T follicular helper cell (primary cell): ENCODE data around the gene NCAM1.

Source experiments
- DNase-seq: peaks from one replicate; pipeline ENCODE4 v3.0.0-alpha.2; 2020; ENCODE audit warnings: low read depth

The NCAM1 gene

DNA sequence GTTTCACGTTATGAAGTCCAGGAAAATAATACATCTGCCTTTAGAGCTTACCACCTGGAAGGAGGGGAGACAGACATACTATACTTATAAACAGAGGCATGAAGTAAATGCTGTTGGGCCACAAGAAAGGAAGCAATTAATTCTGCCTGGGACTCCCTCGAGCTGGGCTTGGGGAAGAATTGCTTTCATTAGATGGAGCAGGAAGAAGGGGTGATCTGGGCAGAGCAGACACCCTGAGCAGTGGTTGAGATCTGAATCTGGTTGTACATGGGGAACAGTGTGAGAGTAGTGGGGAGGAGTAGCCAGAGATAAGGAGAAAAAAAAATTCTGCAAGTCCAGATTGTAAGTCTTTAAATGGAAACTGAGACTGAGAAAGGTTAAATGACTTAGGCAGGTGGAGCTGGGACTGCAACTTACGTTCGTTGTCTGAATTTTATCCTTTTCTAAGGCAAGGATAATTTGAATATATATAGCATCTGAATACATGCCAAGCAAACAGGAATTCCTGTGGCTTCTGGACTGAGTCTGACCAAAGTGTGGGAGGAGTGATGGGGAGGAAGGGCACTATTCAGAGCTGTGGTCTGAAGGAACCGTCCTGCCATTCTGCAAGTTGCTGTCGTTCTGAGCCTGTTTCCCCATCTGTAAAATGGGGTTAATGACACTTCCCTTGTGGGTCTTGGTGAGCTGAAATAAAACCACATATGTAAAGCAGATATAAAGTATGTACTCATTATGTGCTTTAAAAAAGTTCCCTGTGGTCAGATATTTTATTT lies 7.9 kb downstream of the NCAM1 start:
- no peak for DNase-seq

DNA sequence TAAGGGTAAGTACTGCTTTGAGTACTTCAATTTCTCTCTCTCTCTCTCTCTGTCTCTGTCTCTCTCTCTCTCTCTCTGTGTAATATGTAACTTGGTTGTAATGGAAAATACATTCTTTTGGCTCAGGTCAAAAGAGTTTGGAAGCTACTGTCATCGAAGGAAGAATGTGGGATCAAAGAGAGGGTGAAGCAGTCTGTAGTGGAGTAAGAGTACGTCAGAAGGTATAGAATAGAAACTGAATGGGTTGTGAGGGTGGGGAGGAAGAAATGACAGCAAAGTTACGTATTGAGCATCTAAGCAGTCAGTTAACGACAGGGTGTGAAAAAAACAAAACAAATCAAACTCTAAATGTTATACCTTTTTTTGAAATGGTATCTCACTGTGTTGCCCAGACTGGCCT lies 10.0 kb downstream of the NCAM1 start:
- DNase-seq = no peak

DNA sequence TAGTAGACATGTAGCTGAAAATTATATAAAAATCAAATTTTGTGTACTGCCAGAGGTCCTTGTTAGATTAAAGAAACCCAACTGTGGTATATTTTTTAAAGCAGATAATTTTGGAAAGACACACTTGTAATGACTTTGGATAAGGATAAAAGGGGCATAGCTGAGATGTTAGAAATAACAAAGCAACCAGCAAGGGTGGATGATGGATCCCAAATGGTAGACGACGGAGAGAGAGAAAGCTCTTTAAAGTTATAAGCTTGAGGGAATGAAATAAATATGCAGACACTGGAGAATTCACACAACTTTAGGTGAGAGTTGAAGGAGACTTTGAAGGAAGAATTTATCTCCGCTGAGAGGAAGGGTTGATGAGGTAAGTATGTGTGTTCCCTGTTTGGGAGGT lies 10.6 kb downstream of the NCAM1 start:
- DNase-seq = no peak

DNA sequence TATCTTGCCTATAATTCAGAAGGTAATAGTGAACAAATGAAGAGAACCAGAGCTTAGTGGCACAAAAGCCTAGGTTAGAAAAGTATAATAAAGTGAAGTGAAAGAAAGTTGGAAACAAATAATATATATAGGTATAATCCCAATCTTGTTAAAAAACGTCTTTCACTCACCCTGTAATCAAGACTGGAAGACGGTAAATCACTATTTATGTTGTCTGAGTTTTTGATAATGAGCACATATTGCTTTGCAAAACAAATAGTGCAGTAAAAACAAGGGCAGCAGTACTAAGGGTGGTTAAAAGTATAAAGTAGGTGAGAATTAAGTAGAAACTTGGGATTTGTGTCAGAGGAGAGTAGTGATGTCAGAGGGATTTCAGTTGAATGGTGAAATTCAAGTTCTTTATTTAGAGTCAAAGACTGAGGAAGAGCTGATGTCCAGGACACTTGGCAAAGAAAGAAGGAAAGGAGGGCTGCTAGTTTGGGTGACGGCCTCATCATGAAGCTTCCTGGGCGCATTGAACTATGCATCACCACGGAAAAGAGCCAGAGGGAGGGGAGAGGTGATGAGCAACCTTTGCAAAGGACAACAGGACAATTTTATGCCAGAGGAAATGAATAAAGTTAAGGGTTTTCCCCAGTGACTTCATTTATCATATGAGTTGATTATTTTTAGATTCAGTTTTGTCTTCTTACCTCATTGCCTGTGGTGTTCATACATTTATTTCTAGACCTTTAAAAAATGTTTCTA lies 11.4 kb downstream of the NCAM1 start:
- no peak for DNase-seq

DNA sequence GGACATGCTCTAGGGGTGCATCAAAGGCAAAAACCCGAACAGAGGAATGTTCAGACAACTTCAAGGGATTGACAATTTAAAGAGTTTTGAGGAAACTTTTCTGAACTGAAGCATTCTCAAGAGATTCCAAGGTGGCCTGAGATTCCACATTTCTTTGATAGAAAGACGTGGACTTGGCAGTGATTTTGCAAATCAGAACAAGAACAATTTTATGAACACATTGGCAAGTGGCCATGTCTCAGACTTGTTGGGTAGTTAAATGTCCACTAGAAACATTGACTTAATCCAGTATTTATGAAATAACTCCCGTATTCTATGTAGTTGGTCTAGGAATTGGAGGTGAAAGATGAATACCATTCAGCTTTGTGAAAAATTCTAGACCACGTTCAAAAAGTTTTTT lies 13.8 kb downstream of the NCAM1 start:
- no peak for DNase-seq

DNA sequence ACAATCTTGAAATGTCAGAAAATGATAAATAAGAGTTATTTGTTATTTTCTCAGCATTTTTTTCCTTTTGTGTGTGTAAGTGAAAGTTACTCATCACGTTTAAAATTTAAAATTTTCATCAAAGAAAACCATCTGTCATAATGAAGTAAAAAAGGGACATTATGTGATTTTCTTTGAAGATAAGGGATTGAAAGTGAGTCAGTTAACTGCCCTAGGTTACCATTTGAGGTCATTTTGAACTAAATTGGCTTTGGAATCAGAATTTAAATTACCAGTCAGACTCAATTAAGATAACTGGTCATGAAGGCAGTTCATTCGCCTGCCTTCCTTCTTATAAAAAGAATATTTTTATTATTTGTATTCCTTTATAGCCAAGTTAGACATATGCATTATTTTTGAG lies 14.3 kb downstream of the NCAM1 start:
- no peak for DNase-seq

DNA sequence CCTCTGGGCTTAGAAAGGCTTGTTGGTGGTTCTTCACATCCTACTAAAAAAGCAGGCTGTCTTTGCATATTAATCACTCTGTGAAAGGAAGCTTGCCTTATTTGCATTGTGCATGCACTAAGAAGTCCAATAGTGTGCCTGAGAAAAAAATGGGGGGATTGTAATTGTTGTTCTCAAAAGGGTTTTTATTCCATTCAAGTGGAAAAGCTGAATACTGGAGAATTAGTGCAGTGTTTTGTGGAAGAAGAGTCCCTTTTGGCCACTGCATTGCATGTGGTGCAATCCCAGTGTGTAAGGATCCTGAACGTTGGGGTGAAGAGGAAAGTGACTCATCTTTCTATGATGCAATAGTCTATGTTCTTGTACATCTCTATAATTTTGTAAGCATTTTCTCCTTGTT lies 16.5 kb downstream of the NCAM1 start:
- DNase-seq = no peak

DNA sequence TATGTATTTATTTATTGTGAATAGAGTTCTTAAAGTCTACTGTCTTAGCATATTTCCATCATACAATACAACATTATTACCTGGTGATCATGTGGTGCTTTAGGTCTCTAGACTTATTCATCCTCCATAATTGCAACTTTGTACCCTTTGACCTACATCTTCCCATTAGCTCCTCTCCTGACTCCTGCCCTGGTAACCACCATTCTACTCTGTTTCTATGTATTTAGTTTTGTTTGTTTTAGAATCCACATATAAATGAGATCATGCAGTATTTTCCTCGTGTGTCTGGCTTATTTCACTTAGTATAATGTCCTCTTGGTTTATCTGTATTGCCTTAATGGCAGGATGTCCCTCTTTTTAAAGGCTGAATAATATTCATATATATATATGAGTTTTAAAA lies 22.7 kb downstream of the NCAM1 start:
- no peak for DNase-seq

DNA sequence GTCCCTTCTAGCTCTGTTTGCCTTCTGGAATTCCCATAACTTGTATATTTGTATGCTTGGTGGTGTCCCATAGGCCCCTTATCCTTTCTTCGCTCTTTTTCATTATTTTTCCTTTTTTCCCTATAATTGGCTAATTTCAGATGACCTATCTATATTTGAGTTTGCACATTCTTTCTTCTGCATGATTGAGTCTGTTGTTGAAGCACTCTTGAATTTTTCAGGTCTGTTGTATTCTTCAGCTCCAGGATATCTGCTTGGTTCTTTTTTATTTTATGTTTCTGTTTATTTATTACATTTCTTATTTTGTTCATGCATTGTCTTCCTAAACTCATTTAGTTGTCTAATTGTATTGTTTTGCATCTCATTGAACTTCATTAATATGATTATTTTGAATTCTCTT lies 28.0 kb downstream of the NCAM1 start:
- DNase-seq = no peak

DNA sequence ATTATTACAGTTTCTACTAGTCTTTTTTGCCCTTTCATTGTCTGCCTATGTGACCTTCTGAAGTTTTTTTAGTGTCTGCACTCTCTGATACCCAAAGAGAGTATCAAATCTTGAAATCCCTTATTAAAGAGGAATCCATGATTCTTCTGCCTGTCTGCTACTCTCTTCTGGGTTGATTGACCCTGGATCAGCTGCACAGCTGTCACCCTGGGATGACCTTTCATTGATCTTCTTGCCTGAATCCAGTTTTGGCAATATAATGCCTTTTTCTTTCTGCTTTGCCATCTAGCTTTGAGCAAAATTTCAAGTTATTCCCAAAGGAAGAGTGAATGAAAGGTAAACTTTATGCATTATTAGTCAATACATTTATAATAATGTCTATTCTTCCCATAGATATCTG lies 32.6 kb downstream of the NCAM1 start:
- DNase-seq = no peak

DNA sequence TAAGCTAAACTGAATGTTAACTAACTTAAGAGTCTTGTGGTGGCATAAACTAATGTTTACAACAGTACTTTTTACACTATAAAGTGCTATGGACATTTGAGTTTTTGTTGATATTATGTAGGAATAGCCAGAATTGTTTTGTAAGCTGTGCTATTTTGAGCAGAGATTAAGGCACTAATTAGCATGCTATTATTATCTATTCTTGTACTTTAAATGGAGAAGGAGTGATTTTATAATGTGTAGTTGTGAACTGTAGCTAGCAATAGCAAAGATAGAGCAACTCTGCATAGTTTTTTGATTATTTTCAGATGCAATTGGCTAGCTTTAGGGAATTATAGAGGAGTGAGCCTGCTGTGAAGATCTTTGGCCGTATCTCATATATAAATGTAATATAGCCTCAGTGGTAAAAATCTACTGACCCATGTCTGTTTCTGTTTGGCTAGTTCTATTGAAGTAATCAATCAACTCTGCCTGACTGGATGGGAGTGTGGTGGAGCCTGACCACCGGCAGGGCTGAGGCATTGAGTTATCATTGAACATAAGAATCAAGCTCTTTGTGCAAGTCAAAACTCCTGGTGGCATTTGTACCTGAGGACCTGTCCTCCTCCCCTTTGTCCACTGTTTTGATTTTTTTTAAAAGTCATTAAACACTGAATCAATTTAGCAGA lies 34.3 kb downstream of the NCAM1 start:
- no peak for DNase-seq

DNA sequence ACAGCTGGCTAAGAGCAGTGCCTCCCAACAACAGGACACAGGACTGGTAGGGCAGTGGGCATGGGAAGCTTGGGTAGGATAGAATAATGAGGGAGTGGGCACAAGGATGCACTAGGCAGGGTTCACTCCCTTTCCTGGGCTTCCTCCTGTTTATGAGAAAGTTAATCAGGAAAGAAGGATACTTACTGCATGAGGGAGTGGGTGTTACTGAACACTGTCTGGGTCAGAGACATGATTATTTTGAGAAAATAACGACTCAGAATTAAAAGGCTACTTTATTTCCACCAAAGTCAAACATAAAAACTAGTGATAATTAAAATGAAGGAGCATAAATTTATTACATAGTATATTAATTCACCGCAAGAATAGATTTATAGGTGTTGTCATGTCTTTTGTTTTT lies 35.8 kb downstream of the NCAM1 start:
- DNase-seq = no peak

DNA sequence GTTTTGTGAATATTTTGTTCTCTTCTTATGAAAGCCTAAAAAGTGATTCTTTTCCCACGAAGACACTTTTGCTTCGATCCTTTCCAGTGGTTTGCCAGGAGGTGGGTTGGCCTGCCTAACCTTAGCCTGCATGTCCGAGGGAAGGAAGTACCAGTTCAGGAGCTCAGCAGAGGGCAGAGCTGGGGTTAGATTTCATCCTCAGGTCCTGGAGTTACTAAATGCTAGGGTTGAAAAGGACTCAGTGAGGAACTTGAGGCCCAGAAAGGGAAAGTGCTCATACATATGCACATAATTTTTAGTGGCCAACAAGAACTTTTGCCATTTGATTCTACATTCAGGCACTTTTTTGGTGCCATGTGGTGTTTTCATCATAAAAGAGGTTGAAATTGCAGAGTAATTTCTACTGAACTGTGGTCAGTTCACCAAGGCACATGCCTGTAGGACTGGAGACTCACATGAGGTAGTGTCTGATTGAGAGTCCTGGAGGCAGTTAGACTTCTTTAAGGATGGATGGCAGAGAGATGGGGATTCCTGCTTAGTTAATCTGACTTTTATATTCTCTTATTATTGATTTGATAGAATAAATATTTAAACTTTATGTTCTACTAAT lies 36.7 kb downstream of the NCAM1 start:
- no peak for DNase-seq

DNA sequence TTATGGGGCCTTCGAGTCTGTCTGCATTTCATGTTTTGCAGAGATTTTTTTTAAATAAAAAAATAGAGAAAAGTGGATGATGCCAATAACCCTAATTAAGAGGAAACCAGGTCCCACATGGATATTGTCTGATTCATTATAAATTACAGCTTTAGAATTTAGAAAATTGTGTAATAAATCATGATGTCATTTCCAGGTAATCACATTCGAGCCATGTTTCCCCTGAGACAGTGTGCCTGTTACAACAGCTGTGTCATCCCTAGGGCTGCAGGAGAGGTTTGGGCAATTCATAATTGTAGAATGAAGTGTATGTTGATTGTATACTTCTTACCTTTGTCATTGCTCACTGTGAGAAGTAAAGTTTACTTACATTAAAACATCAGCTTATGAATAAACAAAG lies 38.3 kb downstream of the NCAM1 start:
- no peak for DNase-seq

DNA sequence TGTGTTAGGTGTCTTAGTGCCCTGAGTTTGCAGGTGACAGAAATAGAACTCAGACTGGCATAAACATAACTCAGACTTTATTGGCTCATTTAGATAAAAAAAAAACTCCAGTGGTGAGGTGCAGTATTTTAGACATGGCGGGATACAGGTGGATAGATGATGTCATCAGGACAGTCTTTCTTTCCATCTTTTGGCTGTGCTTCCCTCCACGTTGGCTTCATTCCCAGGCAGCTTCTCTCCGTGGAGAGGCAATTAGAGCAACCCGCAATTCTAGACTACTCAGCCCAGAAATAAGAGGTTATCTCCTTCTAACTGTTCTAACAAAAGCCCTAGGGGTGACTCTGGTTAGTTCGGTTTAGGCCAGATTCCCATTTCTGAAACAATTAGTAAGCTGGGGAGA lies 40.5 kb downstream of the NCAM1 start:
- no peak for DNase-seq

DNA sequence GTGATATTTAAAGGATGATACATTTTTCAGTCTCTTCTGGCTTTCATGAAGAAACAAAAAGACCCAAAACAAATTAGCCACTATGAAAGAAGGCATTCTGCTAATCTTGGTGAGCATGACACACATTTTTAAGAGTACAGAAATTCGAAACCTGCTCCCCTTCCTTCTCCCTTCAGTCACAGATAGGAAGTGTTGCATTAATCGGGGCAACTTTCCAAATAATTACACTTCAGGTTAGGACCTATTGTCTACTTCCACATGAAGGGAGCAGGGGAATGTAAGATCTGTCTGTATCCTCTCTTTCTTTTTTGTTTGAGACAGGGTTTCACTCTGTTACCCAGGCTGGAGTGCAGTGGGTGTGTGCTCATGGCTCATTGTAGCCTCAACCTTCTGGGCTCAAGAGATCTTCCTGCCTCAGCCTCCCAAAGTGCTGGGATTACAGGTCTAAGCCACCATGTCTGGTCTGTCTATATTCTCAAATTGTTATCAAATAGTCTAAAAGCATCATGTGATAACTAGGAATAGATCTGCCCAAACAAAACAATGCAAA lies 45.8 kb downstream of the NCAM1 start:
- no peak for DNase-seq

DNA sequence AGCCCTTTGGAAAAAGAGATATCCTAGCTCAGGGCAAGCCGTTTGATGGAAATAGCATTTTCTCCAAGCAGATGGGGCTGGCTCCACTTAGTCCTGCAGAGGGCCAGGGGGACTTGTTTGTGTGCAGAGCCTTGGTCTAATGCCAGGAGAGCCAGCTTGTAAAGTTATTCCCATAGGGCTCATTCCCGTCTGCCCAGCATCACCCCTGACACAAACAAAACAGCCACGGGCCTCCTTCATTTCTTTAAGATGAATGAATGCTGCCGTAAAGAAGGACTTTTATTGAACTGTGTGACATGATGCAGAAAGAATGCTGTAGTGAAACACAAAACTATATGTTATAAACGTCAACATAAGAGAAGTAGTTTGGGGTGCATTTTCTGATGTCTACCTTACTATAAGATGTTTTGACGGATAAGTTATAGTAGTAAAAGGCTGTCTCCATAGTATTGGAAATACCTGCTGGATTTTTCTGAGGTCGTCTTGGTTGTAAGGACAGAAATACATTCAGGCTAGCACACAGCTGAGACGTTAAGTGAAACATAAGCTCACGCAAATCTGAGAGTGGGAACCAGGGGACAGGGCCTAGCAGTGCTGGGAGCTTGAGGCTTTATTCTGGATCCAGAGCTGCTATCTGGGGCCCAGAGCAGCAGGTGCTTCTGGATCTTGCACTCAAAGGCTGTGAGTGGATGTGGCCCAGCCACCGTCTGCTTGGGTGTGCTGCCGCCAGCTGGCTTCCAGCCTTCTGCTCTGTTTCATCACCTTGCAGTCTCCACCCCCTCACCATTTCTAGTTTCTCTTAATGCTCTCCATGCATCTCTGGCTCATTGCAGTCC lies 53.3 kb downstream of the NCAM1 start:
- no peak for DNase-seq

DNA sequence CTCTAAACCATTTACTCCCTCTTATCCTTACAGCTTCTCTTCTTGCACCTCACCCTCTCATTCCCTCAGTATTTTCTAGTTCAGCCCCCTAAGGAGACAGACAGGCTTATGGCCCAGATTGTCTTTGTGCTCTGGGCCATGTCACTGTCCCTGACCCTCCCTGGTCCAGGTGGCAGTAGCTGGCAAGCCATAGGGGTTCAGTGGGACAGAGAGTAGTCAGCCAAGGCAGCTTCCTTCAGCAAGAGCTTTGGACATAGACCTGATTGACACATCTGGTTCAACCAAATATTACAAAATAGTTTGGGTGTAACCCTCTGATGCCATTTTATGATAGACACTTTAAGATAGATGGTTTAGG lies 53.9 kb downstream of the NCAM1 start:
- no peak for DNase-seq

DNA sequence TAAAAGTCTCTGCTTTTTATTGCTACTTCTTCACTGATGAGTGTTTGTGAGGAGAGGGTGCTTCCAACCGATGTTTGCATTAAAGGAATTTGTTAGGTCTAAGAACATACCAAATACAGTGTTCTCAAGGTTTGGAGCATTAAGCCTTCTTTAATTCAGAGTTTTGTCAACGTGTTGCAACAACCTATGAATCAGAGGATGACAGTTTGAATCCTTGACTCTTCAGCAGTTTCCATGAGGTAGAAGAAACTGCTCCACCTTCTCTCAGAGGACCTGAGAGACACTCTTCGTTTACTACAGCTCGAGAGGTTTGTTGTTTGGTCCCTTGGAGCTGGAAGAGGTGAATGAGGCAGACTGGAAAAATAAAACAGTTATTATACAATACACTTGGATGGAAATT lies 55.7 kb downstream of the NCAM1 start:
- no peak for DNase-seq

DNA sequence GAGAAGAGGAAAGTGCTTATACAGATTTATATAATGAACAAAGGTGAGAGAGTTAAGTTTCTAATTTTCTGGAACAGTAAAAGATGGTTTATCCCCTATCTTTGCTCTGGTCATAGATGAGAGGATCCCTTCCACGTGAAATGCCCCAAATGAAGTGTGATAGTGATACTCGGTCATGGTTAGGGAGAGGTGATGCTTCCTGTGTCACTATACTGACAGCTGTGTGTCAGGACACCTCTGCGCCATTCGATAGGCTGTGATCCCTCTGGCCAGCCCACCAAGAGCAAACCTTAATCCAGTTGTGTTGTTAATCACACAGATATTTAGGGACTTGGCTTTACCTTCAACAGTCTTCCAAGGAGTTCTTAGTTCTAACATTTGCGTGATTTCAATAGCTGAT lies 57.7 kb downstream of the NCAM1 start:
- DNase-seq = no peak

DNA sequence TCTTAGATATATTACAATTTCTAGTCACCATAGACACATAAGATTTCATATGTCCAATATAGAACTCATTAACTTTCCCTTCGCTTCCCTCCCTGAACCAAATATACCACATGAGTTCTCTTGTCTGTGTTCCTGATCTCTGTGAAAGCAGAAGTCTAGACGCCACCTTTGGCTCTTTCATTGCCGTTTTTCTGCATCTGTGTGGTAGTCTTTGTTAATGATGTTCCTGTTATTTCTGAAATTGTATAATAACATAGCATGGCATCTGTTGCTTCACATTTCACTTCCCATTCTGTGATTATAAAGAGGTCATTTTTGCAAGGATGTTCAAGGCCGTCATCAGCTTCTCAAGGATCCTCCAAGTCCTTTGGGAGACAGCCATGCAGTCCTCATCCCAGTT lies 58.5 kb downstream of the NCAM1 start:
- DNase-seq = no peak

DNA sequence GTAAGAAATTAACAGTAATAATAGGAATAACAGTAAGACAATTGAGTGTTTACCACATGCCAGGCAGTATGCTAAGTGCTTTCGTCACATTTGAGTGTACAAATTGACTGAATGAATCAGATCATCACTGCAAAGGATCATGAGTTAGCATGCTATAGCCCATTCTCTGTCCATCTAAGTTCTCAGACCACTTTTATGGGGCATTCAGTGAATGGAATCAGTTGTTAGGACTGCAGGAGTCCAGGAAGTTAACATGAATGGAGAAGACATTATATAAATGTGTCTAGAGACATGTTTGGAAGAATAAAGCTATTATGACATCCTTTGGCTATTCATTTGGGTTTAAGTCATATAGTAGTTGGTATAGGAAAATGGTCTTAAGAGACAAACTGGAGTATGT lies 59.9 kb downstream of the NCAM1 start:
- DNase-seq = no peak
